ENCODE results near the gene MBNL1. TPM values are rescaled to one million over a fixed set of nuclear protein-coding genes. Genes with fewer than 3 reads are reported as not detected.

The MBNL1 gene
- total RNA-seq, 1 experiment from 2014 or later, result 140 TPM

GRCh38 chr3:152391671-152392070, 122.9 kb downstream of the MBNL1 start:
- H3K27ac ChIP-seq (ENCODE audit: low read length), result no peak overlapping the region
- BruUV-seq (replicated peaks), result no TSS peak
- CTCF ChIA-PET, result no interaction called here
- no peak for DNase-seq (ENCODE audit: low read depth, low spot score)
- intact Hi-C loops (cut with micrococcal nuclease; ENCODE audit: unreplicated experiment) (no loop called here), in situ Hi-C loops (cut with HindIII; ENCODE audit: low pct_unique_long_range_greater_than_20kb, low sequenced_read_pairs) (no loop called here)
- no peak for ATAC-seq
- POLR2A ChIA-PET, result interaction anchor here (0.6 kb wide), 2 partner anchors 15 to 56 kb away, joined by 5 to 7 read pairs; no protein-coding TSS in a partner anchor
- TF ChIP-seq CTCF (IDR thresholded peaks at IDR 0.05) (no peak), POLR2AphosphoS5 (IDR thresholded peaks at IDR 0.05; ENCODE audit: low read depth, low read length) (no peak), REST (IDR thresholded peaks at IDR 0.05; ENCODE audit: insufficient read depth in 1 of 2, low read depth in 2 of 2, low read length in 1 of 2) (no peak), SIN3A (IDR thresholded peaks at IDR 0.05; ENCODE audit: borderline replicate concordance, insufficient read depth, low read depth, low read length) (no peak), TCF7L2 (IDR thresholded peaks at IDR 0.05; ENCODE audit: low read depth, low read length) (no peak)
- H3K4me1 ChIP-seq (ENCODE audit: control insufficient read depth, insufficient read depth, low read length), result peaks cover 11% of the 10 kb centered on the region
- H3K36me3 ChIP-seq (ENCODE audit: control insufficient read depth, insufficient read depth, low read length), result no peaks in the 10 kb centered on the region; the same call in 1 of the 2 replicates
- no peaks in the 10 kb centered on the region for H3K9me3 ChIP-seq (ENCODE audit: control insufficient read depth, insufficient read depth, low read depth, low read length)
- no peak overlapping the region for H3K4me3 ChIP-seq (ENCODE audit: low read depth in 2 of 2, low read length in 2 of 2)
- no peaks in the 10 kb centered on the region for H3K27me3 ChIP-seq (ENCODE audit: control insufficient read depth, insufficient read depth, low read length)

GRCh38 chr3:152392272-152392880, 123.6 kb downstream of the MBNL1 start:
- Histone ChIP-seq H3K27me3 (ENCODE audit: control insufficient read depth, insufficient read depth, low read length) (no peaks in the 10 kb centered on the region), H3K4me3 (ENCODE audit: low read depth in 2 of 2, low read length in 2 of 2) (no peak overlapping the region), H3K36me3 (ENCODE audit: control insufficient read depth, insufficient read depth, low read length) (no peaks in the 10 kb centered on the region; the same call in 1 of the 2 replicates), H3K4me1 (ENCODE audit: control insufficient read depth, insufficient read depth, low read length) (peaks cover 11% of the 10 kb centered on the region), H3K27ac (ENCODE audit: low read length) (no peak overlapping the region), H3K9me3 (ENCODE audit: control insufficient read depth, insufficient read depth, low read depth, low read length) (no peaks in the 10 kb centered on the region)
- in situ Hi-C loops (cut with HindIII; ENCODE audit: low pct_unique_long_range_greater_than_20kb, low sequenced_read_pairs), result no loop called here
- ATAC-seq (no peak), DNase-seq (ENCODE audit: low read depth, low spot score) (no peak)
- no TSS peak for BruUV-seq (replicated peaks)
- POLR2A ChIA-PET, result interaction anchor here (0.6 kb wide), 4 partner anchors 15 to 352 kb away, joined by 5 to 7 read pairs (median 6); no protein-coding TSS in a partner anchor
- CTCF ChIA-PET, result no interaction called here
- intact Hi-C loops (cut with micrococcal nuclease; ENCODE audit: unreplicated experiment), result no loop called here
- TF ChIP-seq CTCF (IDR thresholded peaks at IDR 0.05), result no peak
- TF ChIP-seq POLR2AphosphoS5 (IDR thresholded peaks at IDR 0.05; ENCODE audit: low read depth, low read length), result no peak
- no peak for TF ChIP-seq REST (IDR thresholded peaks at IDR 0.05; ENCODE audit: insufficient read depth in 1 of 2, low read depth in 2 of 2, low read length in 1 of 2)
- TF ChIP-seq TCF7L2 (IDR thresholded peaks at IDR 0.05; ENCODE audit: low read depth, low read length), result no peak
- TF ChIP-seq SIN3A (IDR thresholded peaks at IDR 0.05; ENCODE audit: borderline replicate concordance, insufficient read depth, low read depth, low read length), result no peak

Measured in Panc1 (cell line).